K562 (cell line): Measurements from ENCODE around the gene BET1L. TPM values are rescaled to one million over a fixed set of nuclear protein-coding genes. Genes with fewer than 3 reads are reported as not detected.

Experiments used
- ATAC-seq: fragments of 200-7000 bp; cut with Tn5 transposase; 3 replicates; pipeline ENCODE4 v1.9.1; 2020; ENCODE audit warnings: moderate library complexity
- BruUV-seq: library from RNA; stranded (reverse); fragments of 400-500 nt; replicated peaks from 2 replicates; lab custom pipeline; 2021; lab: Mats Ljungman, UMichigan
- CTCF ChIA-PET: fragments of 300-600 bp; formaldehyde crosslinking; extraction: SDS; loops from one replicate; lab custom pipeline; 2021; ENCODE audit warnings: low intra/inter-chr PET ratio; lab: Yijun Ruan, JAX
- POLR2A ChIA-PET: fragments of 300-600, 350-650 bp; sonication (Branson Sonifier 250); formaldehyde crosslinking; extraction: SDS; loops from one replicate; lab custom pipeline; 2021; ENCODE audit warnings: antibody characterized with exemption, inconsistent platforms; lab: Yijun Ruan, JAX
- DNase-seq, 4 experiments: peaks; one replicate each; pipeline versions ENCODE4 v3.0.0 to v3.0.0-alpha.2; 2011 to 2018; ENCODE audit warnings: low spot score in 3 of 4, mixed read lengths in 3 of 4; ENCODE audit errors: extremely low read depth in 1 of 4
- FAIRE-seq: peaks from 2 replicates; lab custom pipeline; 2011; peaks lifted over from hg19 to GRCh38; lab: Jason Lieb, UNC
- H2AFZ ChIP-seq: 2 replicates; pipeline ENCODE4 v1.6.0; 2011; ENCODE audit warnings: low read depth, low read length, control low read depth, inconsistent platforms
- H3K27ac ChIP-seq: fragments of 200-600 bp; 3 replicates; pipeline ENCODE4 v1.8.0; 2011; ENCODE audit warnings: low read depth, mild to moderate bottlenecking, control low read depth, inconsistent platforms, low read length, moderate library complexity, mixed read lengths; ENCODE audit errors: extremely low read depth
- H3K27me3 ChIP-seq, 2 experiments: fragments of 300-600 bp in 1 of 2; 2 replicates in 1 of 2; 3 replicates in 1 of 2; pipeline versions ENCODE4 v1.6.0 to v1.8.0; 2011; ENCODE audit warnings: inconsistent platforms in 2 of 2, low read length in 2 of 2, mild to moderate bottlenecking in 1 of 2, mixed read lengths in 1 of 2, moderate library complexity in 1 of 2; ENCODE audit not compliant: control insufficient read depth in 2 of 2, insufficient read depth in 2 of 2
- H3K36me3 ChIP-seq: fragments of 300-600 bp; 3 replicates; pipeline ENCODE4 v1.8.0; 2011; ENCODE audit warnings: mild to moderate bottlenecking, low read length, inconsistent platforms; ENCODE audit not compliant: control insufficient read depth, insufficient read depth
- H3K4me1 ChIP-seq, 2 experiments: fragments of 200-600 bp in 1 of 2; replicated peaks in 1 of 2; 2 replicates in 1 of 2; 3 replicates in 1 of 2; pipeline versions ENCODE4 v1.5.1 to v1.8.0; 2011; ENCODE audit warnings: inconsistent platforms in 2 of 2, low read length in 2 of 2, mild to moderate bottlenecking in 1 of 2, mixed read lengths in 1 of 2, moderate library complexity in 1 of 2; ENCODE audit not compliant: control insufficient read depth in 2 of 2, insufficient read depth in 2 of 2
- H3K4me2 ChIP-seq: 2 replicates; pipeline ENCODE4 v1.6.1; 2011; ENCODE audit warnings: low read length, control low read depth, inconsistent platforms, mixed read lengths; ENCODE audit not compliant: insufficient read depth
- H3K4me3 ChIP-seq: fragments of 200-600 bp; sonication (generic), shearing (Covaris generic); 2 replicates; pipeline ENCODE4 v1.5.1; 2016; ENCODE audit warnings: control low read depth, inconsistent platforms
- H3K79me2 ChIP-seq: fragments of 200-600 bp; 3 replicates; pipeline ENCODE4 v1.8.0; 2011; ENCODE audit warnings: low read length, inconsistent platforms; ENCODE audit not compliant: control insufficient read depth, insufficient read depth
- H3K9ac ChIP-seq, 2 experiments: 2 replicates each; pipeline versions ENCODE4 v1.6.0 to v1.6.1; 2011; ENCODE audit warnings: low read depth in 2 of 2, low read length in 2 of 2, control low read depth in 1 of 2, inconsistent platforms in 1 of 2, mild to moderate bottlenecking in 1 of 2, mixed read lengths in 1 of 2; ENCODE audit not compliant: insufficient read depth in 1 of 2
- H3K9me1 ChIP-seq: one replicate; pipeline ENCODE4 v1.6.0; 2011; ENCODE audit warnings: inconsistent platforms, mild to moderate bottlenecking, low read length, moderate library complexity; ENCODE audit not compliant: control insufficient read depth, insufficient read depth
- H3K9me3 ChIP-seq: replicated peaks from 2 replicates; pipeline ENCODE4 v1.5.1; 2011; ENCODE audit warnings: low read depth, low read length, inconsistent platforms; ENCODE audit not compliant: control insufficient read depth, insufficient read depth
- H4K20me1 ChIP-seq: replicated peaks from 2 replicates; pipeline ENCODE4 v1.6.1; 2011; ENCODE audit warnings: low read length, inconsistent platforms, mixed read lengths; ENCODE audit not compliant: control insufficient read depth, insufficient read depth
- EWSR1 ChIP-seq: fragments of 450-650 bp; IDR thresholded peaks from 2 replicates; pipeline ENCODE4 v1.6.1; 2018; ENCODE audit warnings: borderline replicate concordance, mild to moderate bottlenecking, low read depth, moderate library complexity; ENCODE audit not compliant: partially characterized antibody
- ZBTB1 ChIP-seq: sonication (generic); formaldehyde crosslinking; IDR thresholded peaks from 2 replicates; pipeline ENCODE4 v1.8.1; 2023; ENCODE audit warnings: missing genetic modification reagents, low read depth, mild to moderate bottlenecking, borderline replicate concordance
- WGBS: fragments of 100-300 bp; shearing (Covaris generic); methylation state at CpG from one replicate; pipeline ENCODE4 v1.1.6; 2016; ENCODE audit warnings: low coverage, mixed read lengths; ENCODE audit not compliant: insufficient coverage; ENCODE audit errors: missing lambda C conversion rate; 5-methylcytosine and 5-hydroxymethylcytosine counted together
- in situ Hi-C: fragments of 300-500 bp; cut with MboI; formaldehyde crosslinking; loops from 4 replicates; pipeline ENCODE4 v1.15.0; 2018; ENCODE audit warnings: inconsistent platforms, mixed read lengths
- intact Hi-C: fragments of 100-400 bp; cut with micrococcal nuclease; formaldehyde crosslinking; loops from 2 replicates; pipeline ENCODE4 v1.14.2; 2022
- polyA plus RNA-seq, 8 experiments: library from polyadenylated mRNA; depleted of rRNA in 4 of 8; stranded (reverse) in 5 of 8; unstranded in 3 of 8; fragments of >200 nt; fragmentation: Nextera tagmentation in 2 of 8; fragmentation: Illumina TruSeq in 1 of 8; extraction: Ambion mirVana in 2 of 8; extraction: Trizol in 1 of 8; gene quantifications; 2 replicates each; pipeline versions ENCODE4 v1.2.1 to v1.2.3, GENCODE V29; 2011 to 2014; ENCODE audit warnings: inconsistent platforms in 1 of 8, missing spikeins in 1 of 8
- total RNA-seq, 7 experiments: library from RNA; depleted of rRNA in 6 of 7; stranded (reverse); fragments of >200 nt in 6 of 7; fragmentation: Illumina TruSeq in 2 of 7; extraction: Trizol in 2 of 7; gene quantifications; 2 replicates each; pipeline versions ENCODE4 v1.2.1 to v1.2.3, GENCODE V29; 2011 to 2021; ENCODE audit warnings: low replicate concordance in 1 of 7

Gene BET1L
- total and polyA plus RNA-seq, 9 of the 15 experiments (the other 6 are each of a cell fraction or from before 2014, with no cell fraction given), result 9.9 to 69.1 (median 19.9) TPM

DNA sequence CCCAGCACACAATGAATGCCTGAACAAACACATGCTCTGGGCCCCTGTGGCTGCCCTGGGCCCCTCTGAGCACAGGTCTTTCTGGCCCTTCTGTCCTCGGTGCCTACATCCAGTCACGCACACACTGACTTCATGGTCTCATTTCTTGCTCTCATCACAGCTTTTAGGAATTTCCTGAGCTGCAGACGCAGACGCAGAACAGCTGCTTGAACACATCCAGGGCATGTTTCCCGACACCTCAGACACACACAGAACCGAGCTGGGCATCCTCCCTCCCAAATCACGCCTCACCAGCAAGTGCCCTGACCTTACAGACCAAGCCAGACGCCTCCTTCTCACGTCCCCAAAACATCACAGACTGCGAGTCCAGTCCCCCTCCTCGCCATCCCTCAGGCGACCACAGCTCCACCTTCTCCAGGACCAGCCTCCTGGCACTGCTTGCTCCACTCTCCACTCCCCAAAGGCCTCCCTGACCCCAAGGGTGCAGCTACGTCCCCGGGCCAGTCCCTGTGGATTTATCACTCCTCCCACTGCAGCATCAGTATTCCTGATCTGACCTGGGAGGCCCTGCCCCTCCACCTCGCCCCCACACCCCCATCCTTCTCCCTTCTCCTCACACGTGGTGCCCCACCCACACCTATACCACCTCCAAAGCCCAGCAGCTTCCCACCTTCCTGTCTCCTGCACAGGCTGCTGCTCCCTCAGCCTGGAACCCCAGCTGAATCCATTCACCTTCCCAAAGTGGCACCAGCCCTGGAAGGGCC lies 16.0 kb upstream of the BET1L start:
- in situ Hi-C loops (no loop called here), intact Hi-C loops (no loop called here)
- no peak for ATAC-seq
- H3K4me2 ChIP-seq, result no peak overlapping the region
- ChIA-PET CTCF (no interaction called here), POLR2A (interaction anchor here (0.7 to 2.3 kb wide), 2 partner anchors 12 to 16 kb away, joined by 4 to 10 read pairs; partner anchors contain the start of genes BET1L and RIC8A)
- no peaks in the 10 kb centered on the region for H3K27me3 ChIP-seq
- H2AFZ ChIP-seq, result no peak overlapping the region
- H3K9ac ChIP-seq, result peak overlapping the region in 1 of 2 experiments; percentile 55; a peak in 2 of 4 replicates
- H3K9me3 ChIP-seq, result peaks cover 17% of the 10 kb centered on the region
- BruUV-seq, result no TSS peak
- H4K20me1 ChIP-seq, result no peaks in the 10 kb centered on the region
- H3K4me3 ChIP-seq, result no peak overlapping the region
- no peak for DNase-seq
- WGBS, result 92% methylated on average over 15 of the region's 16 CpGs
- FAIRE-seq, result no peak
- H3K79me2 ChIP-seq, result peaks cover 3% of the 10 kb centered on the region; the same call in 1 of the 3 replicates
- no peaks in the 10 kb centered on the region for H3K9me1 ChIP-seq
- H3K27ac ChIP-seq, result no peak overlapping the region; the same call in 2 of the 3 replicates
- no peak for TF ChIP-seq EWSR1
- 0 out of 2 replicates have a peak, but pooled peaks have one; percentile 20 for TF ChIP-seq ZBTB1 (CRISPR knock-in tag)
- peaks cover 12 to 26% of the 10 kb centered on the region in 2 experiments; a peak in 4 of 5 replicates for H3K4me1 ChIP-seq
- H3K36me3 ChIP-seq, result peaks cover 37% of the 10 kb centered on the region; the same call in 2 of the 3 replicates
